Measurements from ENCODE around the gene ELAC2.

DNA sequence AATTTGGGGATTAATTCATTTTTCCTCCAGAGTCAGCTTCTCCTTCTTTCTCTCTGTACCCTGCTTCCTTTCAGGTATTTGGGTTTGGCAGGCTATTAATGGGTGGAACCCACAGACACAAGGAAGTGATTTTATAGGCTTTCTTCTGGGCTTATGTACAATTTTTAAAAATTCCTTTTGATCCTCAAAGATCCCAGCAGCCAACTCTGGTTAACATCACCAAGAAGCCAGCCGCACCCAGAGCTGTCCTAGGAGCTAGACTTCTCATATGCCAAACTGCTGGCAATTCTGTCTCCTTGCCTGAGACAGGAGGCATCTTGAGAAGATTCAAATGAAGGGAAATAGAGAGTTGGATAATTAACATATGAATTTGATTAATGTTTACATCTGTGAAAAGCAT lies 47.2 kb upstream of the ELAC2 start:
- TF ChIP-seq, protein P1, sequence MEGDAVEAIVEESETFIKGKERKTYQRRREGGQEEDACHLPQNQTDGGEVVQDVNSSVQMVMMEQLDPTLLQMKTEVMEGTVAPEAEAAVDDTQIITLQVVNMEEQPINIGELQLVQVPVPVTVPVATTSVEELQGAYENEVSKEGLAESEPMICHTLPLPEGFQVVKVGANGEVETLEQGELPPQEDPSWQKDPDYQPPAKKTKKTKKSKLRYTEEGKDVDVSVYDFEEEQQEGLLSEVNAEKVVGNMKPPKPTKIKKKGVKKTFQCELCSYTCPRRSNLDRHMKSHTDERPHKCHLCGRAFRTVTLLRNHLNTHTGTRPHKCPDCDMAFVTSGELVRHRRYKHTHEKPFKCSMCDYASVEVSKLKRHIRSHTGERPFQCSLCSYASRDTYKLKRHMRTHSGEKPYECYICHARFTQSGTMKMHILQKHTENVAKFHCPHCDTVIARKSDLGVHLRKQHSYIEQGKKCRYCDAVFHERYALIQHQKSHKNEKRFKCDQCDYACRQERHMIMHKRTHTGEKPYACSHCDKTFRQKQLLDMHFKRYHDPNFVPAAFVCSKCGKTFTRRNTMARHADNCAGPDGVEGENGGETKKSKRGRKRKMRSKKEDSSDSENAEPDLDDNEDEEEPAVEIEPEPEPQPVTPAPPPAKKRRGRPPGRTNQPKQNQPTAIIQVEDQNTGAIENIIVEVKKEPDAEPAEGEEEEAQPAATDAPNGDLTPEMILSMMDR (IDR thresholded peaks at IDR 0.05) = no peak
- no peak for TF ChIP-seq POLR2A (IDR thresholded peaks at IDR 0.05)
- no peak for TF ChIP-seq POLR2AphosphoS5 (IDR thresholded peaks at IDR 0.05)
